B cell (primary cell): ENCODE measurements around the gene JPT2. TPM values are rescaled to one million over a fixed set of nuclear protein-coding genes. Genes with fewer than 3 reads are reported as not detected.

Experiments
- ATAC-seq: fragments of 200-7000 bp; cut with Tn5 transposase; one replicate; pipeline ENCODE4 v1.10.0; 2021; ENCODE audit warnings: low read depth, mild to moderate bottlenecking, moderate number of reproducible peaks, moderate library complexity
- CTCF ChIA-PET: fragments of 350-600 bp; sonication (Branson Sonifier 250); formaldehyde crosslinking; loops from one replicate; lab custom pipeline; 2021; ENCODE audit warnings: antibody characterized with exemption, inconsistent platforms; lab: Charles Lee
- POLR2A ChIA-PET: fragments of 350-600 bp; sonication (Branson Sonifier 250); formaldehyde crosslinking; loops from one replicate; lab custom pipeline; 2021; ENCODE audit warnings: antibody characterized with exemption; lab: Charles Lee
- DNase-seq: peaks from one replicate; pipeline ENCODE4 v3.0.0; 2013
- H2AFZ ChIP-seq: 2 replicates; pipeline ENCODE4 v1.6.1; 2012; ENCODE audit warnings: mild to moderate bottlenecking, low read depth, low read length; ENCODE audit not compliant: insufficient read depth, poor library complexity, severe bottlenecking
- H3K27ac ChIP-seq, 2 donors: 1 replicate in 1 of 2; 2 replicates in 1 of 2; pipeline ENCODE4 v1.5.1; 2012 to 2013; ENCODE audit warnings: low read length in 2 of 2, mild to moderate bottlenecking in 2 of 2, moderate library complexity in 1 of 2
- H3K27me3 ChIP-seq, 4 experiments: fragments of 200-600 bp in 1 of 4; sonication (generic) in 1 of 4; replicated peaks in 1 of 4; 1 replicate in 2 of 4; 2 replicates in 2 of 4; pipeline versions ENCODE4 v1.6.1 to v1.7.0; 2013 to 2016; ENCODE audit warnings: low read length in 3 of 4, mild to moderate bottlenecking in 2 of 4, mixed read lengths in 1 of 4, moderate library complexity in 1 of 4; ENCODE audit not compliant: insufficient read depth in 4 of 4, control insufficient read depth in 3 of 4; ENCODE audit errors: control extremely low read depth in 1 of 4
- H3K36me3 ChIP-seq, 2 experiments: replicated peaks in 1 of 2; 1 replicate in 1 of 2; 2 replicates in 1 of 2; pipeline versions ENCODE4 v1.6.1 to v1.7.1; 2013; ENCODE audit warnings: low read length in 1 of 2; ENCODE audit not compliant: insufficient read depth in 2 of 2, control insufficient read depth in 1 of 2; ENCODE audit errors: control extremely low read depth in 1 of 2, extremely low read depth in 1 of 2
- H3K4me1 ChIP-seq, 2 donors: fragments of 200-600 bp in 1 of 2; sonication (generic) in 1 of 2; 1 replicate in 1 of 2; 2 replicates in 1 of 2; pipeline versions ENCODE4 v1.5.1 to v1.6.1; 2013 to 2017; ENCODE audit warnings: low read length in 2 of 2; ENCODE audit not compliant: control insufficient read depth in 2 of 2, insufficient read depth in 2 of 2
- H3K4me2 ChIP-seq: replicated peaks from 2 replicates; pipeline ENCODE3; 2012; ENCODE audit warnings: mild to moderate bottlenecking, low read depth, low read length; ENCODE audit not compliant: poor library complexity, severe bottlenecking
- H3K4me3 ChIP-seq, 5 experiments: fragments of 200-600 bp in 1 of 5; sonication (generic) in 1 of 5; 1 replicate in 3 of 5; 2 replicates in 2 of 5; pipeline versions ENCODE4 v1.5.1 to v1.7.0; 2011 to 2016; ENCODE audit warnings: low read length in 4 of 5, mild to moderate bottlenecking in 4 of 5, low read depth in 2 of 5, control low read depth in 1 of 5, moderate library complexity in 1 of 5; ENCODE audit not compliant: insufficient read depth in 1 of 5; ENCODE audit errors: control extremely low read depth in 1 of 5, extremely low read depth in 1 of 5
- H3K79me2 ChIP-seq: fragments of 200-600 bp; sonication (generic); one replicate; pipeline ENCODE4 v1.6.0; 2016; ENCODE audit warnings: low read length; ENCODE audit not compliant: control insufficient read depth, insufficient read depth
- H3K9ac ChIP-seq: fragments of 200-600 bp; sonication (generic); 2 replicates; pipeline ENCODE4 v1.6.1; 2017; ENCODE audit warnings: mild to moderate bottlenecking, low read length, moderate library complexity
- H3K9me3 ChIP-seq, 3 donors: one replicate each; pipeline versions ENCODE4 v1.6.1 to v1.7.1; 2013; ENCODE audit warnings: low read length in 2 of 3; ENCODE audit not compliant: control insufficient read depth in 2 of 3, insufficient read depth in 1 of 3; ENCODE audit errors: control extremely low read depth in 1 of 3
- H4K20me1 ChIP-seq: 2 replicates; pipeline ENCODE4 v1.6.0; 2012; ENCODE audit warnings: mild to moderate bottlenecking, low read length; ENCODE audit not compliant: insufficient read depth, control insufficient read depth, poor library complexity, severe bottlenecking
- H3K27ac Mint-ChIP-seq: one replicate; pipeline ENCODE4 v1.8.0; 2021; ENCODE audit warnings: mixed read lengths
- H3K27me3 Mint-ChIP-seq: one replicate; pipeline ENCODE4 v1.8.0; 2021; ENCODE audit warnings: mixed read lengths
- H3K4me1 Mint-ChIP-seq: one replicate; pipeline ENCODE4 v1.8.0; 2021; ENCODE audit warnings: mixed read lengths
- H3K4me3 Mint-ChIP-seq: one replicate; pipeline ENCODE4 v1.8.0; 2021; ENCODE audit warnings: mixed read lengths
- H3K9me3 Mint-ChIP-seq: one replicate; pipeline ENCODE4 v1.8.0; 2022; ENCODE audit warnings: mixed read lengths; ENCODE audit not compliant: insufficient read depth
- CTCF ChIP-seq: fragments of 200-600 bp; IDR thresholded peaks from one replicate; pipeline ENCODE4 v1.8.0; 2022; ENCODE audit warnings: antibody characterized with exemption, mild to moderate bottlenecking
- EZH2 ChIP-seq: IDR thresholded peaks from 2 replicates; pipeline ENCODE4 v1.6.1; 2012; ENCODE audit warnings: borderline replicate concordance, low read depth, mild to moderate bottlenecking, moderate library complexity, low read length; ENCODE audit not compliant: insufficient read depth, poor library complexity, severe bottlenecking
- WGBS: methylation state at CpG from one replicate; pipeline ENCODE4 v1.1.5; 2013; ENCODE audit warnings: missing lambda C conversion rate; ENCODE audit not compliant: insufficient coverage; 5-methylcytosine and 5-hydroxymethylcytosine counted together
- intact Hi-C: fragments of 100-400 bp; cut with micrococcal nuclease; formaldehyde crosslinking; loops from one replicate; pipeline ENCODE4 v1.10.0; 2022
- polyA plus RNA-seq: library from polyadenylated mRNA; depleted of rRNA; stranded (reverse); fragments of >200 nt; gene quantifications from 2 replicates; pipeline ENCODE4 v1.2.3, GENCODE V29; 2012
- total RNA-seq, 2 donors: library from RNA; stranded (reverse); fragments of 120-200 nt in 1 of 2; gene quantifications; 1 replicate in 1 of 2; 2 replicates in 1 of 2; pipeline versions ENCODE4 v1.2.3 to v1.2.4, GENCODE V29; 2013 to 2022

The JPT2 gene
- total and polyA plus RNA-seq, 2 donors (not counting 1 experiment from before 2014, with no cell fraction given), result 10.7 to 45.7 TPM

GRCh38 chr16:1678500-1679098, 520 bp downstream of the JPT2 start:
- peaks cover 0 to 17% of the 10 kb centered on the region in 2 experiments for H3K36me3 ChIP-seq
- H3K27me3 Mint-ChIP-seq, result no peaks in the 10 kb centered on the region
- peak overlapping the region; percentile 75 for H3K27ac Mint-ChIP-seq
- no peaks in the 10 kb centered on the region for H3K27me3 ChIP-seq
- intact Hi-C loops, result loop anchor here (1.0 to 5.0 kb wide), 4 partner anchors 28 to 1001 kb away; partner anchors contain the start of genes CRAMP1, IFT140, MAPK8IP3 and NME3
- CTCF ChIA-PET, result interaction anchor here (0.8 to 1.7 kb wide), 6 partner anchors 11 to 314 kb away, joined by 3 to 16 read pairs (median 5); partner anchors contain the start of gene MAPK8IP3
- no peak for TF ChIP-seq CTCF
- no peak for TF ChIP-seq EZH2
- peak overlapping the region; percentile 80 for H3K9ac ChIP-seq
- peak overlapping the region; percentile 72 for H2AFZ ChIP-seq
- POLR2A ChIA-PET, result interaction anchor here (0.7 to 1.6 kb wide), 5 partner anchors 27 to 313 kb away, joined by 3 to 15 read pairs (median 5); partner anchors contain the start of genes CRAMP1, EME2, IFT140 and MAPK8IP3
- ATAC-seq, result peak; percentile 11
- H3K4me1 ChIP-seq, result peaks cover 8 to 14% of the 10 kb centered on the region in 2 donors
- H3K4me3 Mint-ChIP-seq, result peak overlapping the region; percentile 89
- H3K4me2 ChIP-seq, result peak overlapping the region; percentile 96
- H3K27ac ChIP-seq, result peak overlapping the region in 1 of 2 donors; percentile 83
- H3K4me1 Mint-ChIP-seq, result peaks cover 14% of the 10 kb centered on the region
- DNase-seq, result peak; percentile 75
- no peaks in the 10 kb centered on the region for H3K9me3 ChIP-seq
- peak overlapping the region; percentile 38 to 77 (median 60) for H3K4me3 ChIP-seq
- H4K20me1 ChIP-seq, result peaks cover 41% of the 10 kb centered on the region
- WGBS, result under 1% methylated on average over 43 of the region's 45 CpGs
- no peaks in the 10 kb centered on the region for H3K9me3 Mint-ChIP-seq
- H3K79me2 ChIP-seq, result peaks cover 71% of the 10 kb centered on the region

- Mint-ChIP-seq H3K4me3 (peak overlapping the region; percentile 30), H3K27me3 (no peaks in the 10 kb centered on the region), H3K27ac (peak overlapping the region; percentile 46), H3K9me3 (no peaks in the 10 kb centered on the region), H3K4me1 (peaks cover 14% of the 10 kb centered on the region)
- no peak overlapping the region for H3K4me2 ChIP-seq
- DNase-seq (no peak), ATAC-seq (no peak)
- peaks cover 84% of the 10 kb centered on the region for H3K79me2 ChIP-seq
- peaks cover 8 to 14% of the 10 kb centered on the region in 2 donors for H3K4me1 ChIP-seq
- H4K20me1 ChIP-seq, result peaks cover 58% of the 10 kb centered on the region
- ChIA-PET CTCF (interaction anchor here (1.4 kb wide), 1 partner anchor 43 kb away, joined by 3 read pairs; no protein-coding TSS in a partner anchor), POLR2A (no interaction called here)
- H3K36me3 ChIP-seq, result peaks cover 0 to 13% of the 10 kb centered on the region in 2 experiments
- H2AFZ ChIP-seq, result no peak overlapping the region
- intact Hi-C loops, result no loop called here
- 100% methylated on average over 9 of the region's 14 CpGs for WGBS
- no peak overlapping the region for H3K9ac ChIP-seq
- no peak overlapping the region for H3K27ac ChIP-seq
- no peaks in the 10 kb centered on the region for H3K27me3 ChIP-seq
- no peak overlapping the region for H3K4me3 ChIP-seq
- TF ChIP-seq CTCF, result no peak
- TF ChIP-seq EZH2, result no peak
- no peaks in the 10 kb centered on the region for H3K9me3 ChIP-seq
These were observed 2.3 kb downstream of the JPT2 start for GRCh38 chr16:1680361-1680760.
